ENCODE results near the gene THSD7B. TPM values are rescaled to one million over a fixed set of nuclear protein-coding genes. Genes with fewer than 3 reads are reported as not detected.

THSD7B gene
- total and polyA plus RNA-seq, 10 donors, result 0.02 to 0.17 (median 0.09) TPM; not detected in 7

DNA sequence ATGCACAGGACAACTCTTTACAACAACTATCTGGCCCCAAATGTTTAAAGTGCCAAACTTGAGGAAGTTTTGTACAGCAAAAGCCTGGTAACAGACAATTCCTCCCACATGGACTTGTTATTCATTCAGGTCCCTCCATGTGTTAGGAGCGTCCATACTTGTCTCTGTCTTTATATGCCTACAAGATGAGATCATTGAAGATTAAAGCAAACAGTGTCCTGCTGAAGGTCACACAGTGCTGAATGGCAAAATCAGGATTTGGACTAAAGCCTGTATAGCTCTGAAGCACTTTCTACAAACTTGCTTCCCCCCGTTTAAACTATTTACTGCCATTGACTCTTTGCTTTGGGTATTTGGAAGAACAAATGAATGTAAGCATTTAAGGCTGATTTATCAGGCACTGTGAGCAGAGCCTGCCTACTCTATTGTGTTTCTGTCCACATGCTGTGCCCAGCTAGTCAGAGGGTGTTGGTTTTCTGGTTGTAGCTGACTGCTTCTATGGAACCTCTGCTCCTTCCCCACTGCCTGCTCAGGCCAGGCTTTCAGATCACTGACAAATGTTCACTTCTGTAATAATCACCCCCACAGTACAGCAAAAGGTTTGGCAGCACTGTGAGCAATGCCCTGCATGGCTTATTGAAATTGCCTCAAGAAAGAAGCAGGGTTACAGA, 274.3 kb downstream of the THSD7B start:
- H3K9me3 ChIP-seq, result peaks cover 0 to 3% (median 0%) of the 10 kb centered on the region in 8 donors
- H3K27me3 ChIP-seq (replicated peaks in 1 of 7), result no peaks in the 10 kb centered on the region
- H3K4me1 ChIP-seq, result no peaks in the 10 kb centered on the region
- intact Hi-C loops (cut with DNase I; ENCODE audit: low total_unique reads), result no loop called here
- no peak for DNase-seq
- no peak for TF ChIP-seq POLR2A (IDR thresholded peaks at IDR 0.05)
- TF ChIP-seq POLR2AphosphoS5 (IDR thresholded peaks at IDR 0.05), result no peak
- TF ChIP-seq, protein P1, sequence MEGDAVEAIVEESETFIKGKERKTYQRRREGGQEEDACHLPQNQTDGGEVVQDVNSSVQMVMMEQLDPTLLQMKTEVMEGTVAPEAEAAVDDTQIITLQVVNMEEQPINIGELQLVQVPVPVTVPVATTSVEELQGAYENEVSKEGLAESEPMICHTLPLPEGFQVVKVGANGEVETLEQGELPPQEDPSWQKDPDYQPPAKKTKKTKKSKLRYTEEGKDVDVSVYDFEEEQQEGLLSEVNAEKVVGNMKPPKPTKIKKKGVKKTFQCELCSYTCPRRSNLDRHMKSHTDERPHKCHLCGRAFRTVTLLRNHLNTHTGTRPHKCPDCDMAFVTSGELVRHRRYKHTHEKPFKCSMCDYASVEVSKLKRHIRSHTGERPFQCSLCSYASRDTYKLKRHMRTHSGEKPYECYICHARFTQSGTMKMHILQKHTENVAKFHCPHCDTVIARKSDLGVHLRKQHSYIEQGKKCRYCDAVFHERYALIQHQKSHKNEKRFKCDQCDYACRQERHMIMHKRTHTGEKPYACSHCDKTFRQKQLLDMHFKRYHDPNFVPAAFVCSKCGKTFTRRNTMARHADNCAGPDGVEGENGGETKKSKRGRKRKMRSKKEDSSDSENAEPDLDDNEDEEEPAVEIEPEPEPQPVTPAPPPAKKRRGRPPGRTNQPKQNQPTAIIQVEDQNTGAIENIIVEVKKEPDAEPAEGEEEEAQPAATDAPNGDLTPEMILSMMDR (IDR thresholded peaks at IDR 0.05 in 8 of 11, conservative IDR thresholded peaks at IDR 0.05 in 3 of 11), result no peak
- H3K36me3 ChIP-seq, result no peaks in the 10 kb centered on the region
- no peak overlapping the region for H3K27ac ChIP-seq
- no peak overlapping the region for H3K4me3 ChIP-seq
- 61 to 88% (median 78%) methylated on average over 2 of the region's 2 CpGs for WGBS, 5 donors

DNA sequence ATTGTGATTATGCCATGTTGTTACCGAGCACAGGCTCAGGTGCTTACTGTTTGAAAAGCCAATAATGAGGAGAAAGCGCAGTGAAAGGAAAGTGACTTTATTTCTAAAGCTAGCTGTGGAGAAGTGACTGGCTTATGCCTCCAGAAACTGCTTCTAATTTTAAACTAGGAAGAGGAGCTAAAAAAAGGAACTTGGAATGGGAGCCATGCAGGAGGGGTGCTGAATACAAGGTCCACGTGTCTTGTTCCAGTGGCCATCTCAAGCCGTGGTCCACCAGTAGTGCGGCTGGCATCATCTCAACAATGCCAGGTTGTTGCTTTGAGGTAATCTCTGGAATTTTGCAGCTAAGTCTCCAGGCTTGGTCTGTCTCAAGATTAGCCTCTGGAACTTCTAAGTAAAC, 282.0 kb downstream of the THSD7B start:
- TF ChIP-seq POLR2AphosphoS5 (IDR thresholded peaks at IDR 0.05) (no peak), POLR2A (IDR thresholded peaks at IDR 0.05) (no peak)
- TF ChIP-seq, protein P1 (IDR thresholded peaks at IDR 0.05 in 8 of 11, conservative IDR thresholded peaks at IDR 0.05 in 3 of 11), result no peak
- Histone ChIP-seq H3K9me3 (no peaks in the 10 kb centered on the region), H3K4me1 (no peaks in the 10 kb centered on the region), H3K27me3 (replicated peaks in 1 of 7) (no peaks in the 10 kb centered on the region), H3K27ac (no peak overlapping the region), H3K4me3 (no peak overlapping the region), H3K36me3 (no peaks in the 10 kb centered on the region)
- intact Hi-C loops (cut with DNase I; ENCODE audit: low total_unique reads), result no loop called here
- no peak for DNase-seq
- 83 to 88% (median 86%) methylated on average over 5 of the region's 5 CpGs for WGBS, 5 donors

DNA sequence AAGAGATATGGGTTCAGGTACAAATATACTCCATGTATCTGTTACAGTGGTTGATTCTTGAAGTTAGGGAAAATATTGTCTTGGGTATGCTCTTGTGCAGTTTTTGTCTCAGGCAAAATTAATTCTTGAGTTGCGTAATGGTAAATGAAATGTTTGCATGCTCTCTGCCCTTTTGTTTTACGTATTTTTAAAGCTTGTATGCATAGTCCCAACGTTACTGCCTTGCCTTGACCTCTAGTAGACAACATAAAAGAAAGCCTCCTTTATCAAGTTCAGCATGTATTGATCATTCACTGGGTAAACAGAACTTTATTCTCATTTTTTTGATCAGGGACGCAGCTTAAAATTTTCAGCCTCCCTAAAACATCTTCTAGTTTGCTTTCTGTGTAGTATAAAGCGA, 283.1 kb downstream of the THSD7B start:
- H3K4me3 ChIP-seq, result no peak overlapping the region
- TF ChIP-seq POLR2AphosphoS5 (IDR thresholded peaks at IDR 0.05), result no peak
- no peak for TF ChIP-seq POLR2A (IDR thresholded peaks at IDR 0.05)
- TF ChIP-seq, protein P1 (IDR thresholded peaks at IDR 0.05 in 8 of 11, conservative IDR thresholded peaks at IDR 0.05 in 3 of 11), result no peak
- 73 to 82% (median 78%) methylated on average over 5 of the region's 5 CpGs for WGBS, 5 donors

DNA sequence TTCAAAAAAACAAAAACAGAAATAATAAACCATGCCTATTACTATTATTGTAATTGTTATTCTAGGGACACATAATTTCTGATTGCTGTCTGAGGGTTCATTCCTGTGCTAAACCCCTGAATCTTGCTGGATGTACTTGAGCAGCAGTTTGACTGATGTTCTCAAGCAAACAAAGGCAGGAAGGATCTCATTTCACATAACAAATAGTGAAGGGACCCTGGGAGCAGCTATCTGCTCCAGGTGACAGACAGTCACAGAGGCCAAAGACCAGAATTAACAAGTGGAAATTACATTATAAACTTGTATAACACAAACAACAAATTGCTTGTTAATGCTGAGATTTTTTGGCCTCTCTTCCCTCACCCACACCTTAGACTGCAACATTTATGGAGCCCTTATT, 284.2 kb downstream of the THSD7B start:
- H3K4me3 ChIP-seq, result no peak overlapping the region
- no peak overlapping the region for H3K27ac ChIP-seq
- no peaks in the 10 kb centered on the region for H3K9me3 ChIP-seq
- TF ChIP-seq, protein P1 (IDR thresholded peaks at IDR 0.05 in 8 of 11, conservative IDR thresholded peaks at IDR 0.05 in 3 of 11), result no peak
- intact Hi-C loops (cut with DNase I; ENCODE audit: low total_unique reads), result no loop called here
- no peaks in the 10 kb centered on the region for H3K4me1 ChIP-seq
- H3K36me3 ChIP-seq, result no peaks in the 10 kb centered on the region
- no peak for DNase-seq
- H3K27me3 ChIP-seq (replicated peaks in 1 of 7), result no peaks in the 10 kb centered on the region

More for the DNA sequence above, 283.1 kb downstream of the THSD7B start:
- Histone ChIP-seq H3K27ac (no peak overlapping the region), H3K36me3 (no peaks in the 10 kb centered on the region), H3K27me3 (replicated peaks in 1 of 7) (no peaks in the 10 kb centered on the region), H3K4me1 (no peaks in the 10 kb centered on the region), H3K9me3 (no peaks in the 10 kb centered on the region)
- no peak for DNase-seq
- intact Hi-C loops (cut with DNase I; ENCODE audit: low total_unique reads), result no loop called here

All from spleen (tissue), 11 donors.